Measurements from ENCODE around the gene PLEKHA5.
"Not testable (repeated sequence)": the region's sequence is repeated elsewhere in the genome, so short reads cannot be mapped to it uniquely, and the experiment has no call there.

Gene PLEKHA5

GRCh38 chr12:19302100-19302640 is 172.6 kb downstream of the PLEKHA5 start:
- H3K4me3 ChIP-seq (replicated peaks; ENCODE audit: low read depth, low read length), result no peak overlapping the region
- no peak for DNase-seq (ENCODE audit: low read depth)
- TF ChIP-seq CTCF (IDR thresholded peaks at IDR 0.05; ENCODE audit: low read length, missing control alignments), result no peak

DNA sequence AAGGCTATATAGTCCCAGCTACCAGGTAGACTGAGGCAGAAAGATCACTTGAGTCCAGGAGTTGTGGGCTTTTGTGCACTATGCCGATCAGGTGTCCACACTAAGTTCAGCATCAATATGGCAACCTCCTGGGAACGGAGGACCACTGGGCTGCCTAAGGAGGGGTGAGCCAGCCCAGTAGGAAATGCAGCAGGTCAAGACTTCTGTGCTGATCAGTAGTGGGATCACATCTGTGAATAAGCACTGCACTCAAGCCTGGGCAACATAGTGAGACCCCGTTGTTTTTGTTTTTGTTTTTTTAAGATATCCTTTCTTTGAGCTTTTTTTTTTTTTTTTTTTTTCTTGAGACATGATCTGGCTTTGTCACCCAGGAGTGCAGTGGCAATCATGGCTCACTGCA is 174.0 kb downstream of the PLEKHA5 start:
- no peak for TF ChIP-seq CTCF (IDR thresholded peaks at IDR 0.05; ENCODE audit: low read length, missing control alignments)
- no peak overlapping the region for H3K4me3 ChIP-seq (replicated peaks; ENCODE audit: low read depth, low read length)
- no peak for DNase-seq (ENCODE audit: low read depth)

- no peak overlapping the region for H3K4me3 ChIP-seq (replicated peaks; ENCODE audit: low read depth, low read length)
- no peak for DNase-seq (ENCODE audit: low read depth)
- TF ChIP-seq CTCF (IDR thresholded peaks at IDR 0.05; ENCODE audit: low read length, missing control alignments), result no peak
These were observed 174.7 kb downstream of the PLEKHA5 start for GRCh38 chr12:19304149-19304750.

DNA sequence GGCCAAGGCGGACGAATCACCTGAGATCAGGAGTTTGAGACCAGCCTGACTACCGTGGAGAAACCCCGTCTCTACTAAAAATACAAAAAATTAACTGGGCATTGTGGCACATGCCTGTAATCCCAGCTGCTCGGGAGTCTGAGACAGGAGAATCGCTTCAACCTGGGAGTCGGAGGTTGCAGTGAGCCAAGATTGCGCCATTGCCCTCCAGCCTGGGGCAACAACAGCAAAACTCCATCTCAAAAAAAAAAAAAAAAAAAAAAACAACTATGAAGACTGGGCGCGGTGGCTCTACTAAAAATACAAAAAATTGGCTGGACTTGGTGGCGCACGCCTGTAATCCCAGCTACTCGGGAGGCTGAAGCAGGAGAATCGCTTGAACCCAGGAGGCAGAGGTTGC is 176.1 kb downstream of the PLEKHA5 start:
- not testable (repeated sequence) for DNase-seq (ENCODE audit: low read depth); H3K4me3 ChIP-seq (replicated peaks; ENCODE audit: low read depth, low read length)

GRCh38 chr12:19306366-19306765 is 176.8 kb downstream of the PLEKHA5 start:
- no peak for TF ChIP-seq CTCF (IDR thresholded peaks at IDR 0.05; ENCODE audit: low read length, missing control alignments)
- no peak overlapping the region for H3K4me3 ChIP-seq (replicated peaks; ENCODE audit: low read depth, low read length)
- no peak for DNase-seq (ENCODE audit: low read depth)

GRCh38 chr12:19307451-19307850 is 177.9 kb downstream of the PLEKHA5 start:
- H3K4me3 ChIP-seq (replicated peaks; ENCODE audit: low read depth, low read length), result no peak overlapping the region
- DNase-seq (ENCODE audit: low read depth), result no peak
- TF ChIP-seq CTCF (IDR thresholded peaks at IDR 0.05; ENCODE audit: low read length, missing control alignments), result no peak

DNA sequence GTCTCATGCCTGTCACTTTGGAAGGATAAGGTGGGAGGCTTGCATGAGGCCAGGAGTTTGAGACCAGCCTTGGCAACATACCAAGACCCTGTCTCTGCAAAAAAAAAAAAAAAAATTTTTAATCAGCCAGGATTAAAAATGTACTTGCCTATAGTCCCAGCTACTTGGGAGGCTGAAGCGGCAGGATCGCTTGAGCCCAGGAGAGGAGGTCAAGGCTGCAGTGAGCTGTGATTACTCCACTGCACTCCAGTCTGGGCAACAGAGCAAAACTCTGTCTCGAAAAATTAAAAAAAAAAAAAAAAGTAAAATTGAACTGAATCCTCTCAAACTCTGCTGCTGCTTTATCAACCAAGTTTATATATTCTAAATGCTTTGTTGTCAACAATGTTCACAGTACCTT is 181.6 kb downstream of the PLEKHA5 start:
- DNase-seq (ENCODE audit: low read depth), result no peak
- H3K4me3 ChIP-seq (replicated peaks; ENCODE audit: low read depth, low read length), result no peak overlapping the region
- TF ChIP-seq CTCF (IDR thresholded peaks at IDR 0.05; ENCODE audit: low read length, missing control alignments), result no peak
